ENCODE data around the gene KCNN2. TPM values are rescaled to one million over a fixed set of nuclear protein-coding genes. Genes with fewer than 3 reads are reported as not detected.

The KCNN2 gene
- total RNA-seq, 2 experiments from 2014 or later = not detected

- intact Hi-C loops (cut with DNase I, micrococcal nuclease) = no loop called here
- Histone ChIP-seq H3K4me3 (ENCODE audit: low read length) (no peak overlapping the region), H3K27me3 (ENCODE audit: control insufficient read depth in 1 of 2, insufficient read depth in 2 of 2, low read length in 2 of 2) (no peaks in the 10 kb centered on the region), H3K27ac (ENCODE audit: low read depth in 1 of 2, low read length in 2 of 2) (no peak overlapping the region), H3K4me1 (ENCODE audit: insufficient read depth, low read length) (no peaks in the 10 kb centered on the region), H3K36me3 (ENCODE audit: insufficient read depth, low read length) (no peaks in the 10 kb centered on the region), H3K9me3 (ENCODE audit: control insufficient read depth in 1 of 2, insufficient read depth in 1 of 2, low read length in 2 of 2) (peaks cover 0 to 4% of the 10 kb centered on the region in 2 experiments)
- Mint-ChIP-seq H3K27me3 (peaks cover 18% of the 10 kb centered on the region), H3K4me1 (ENCODE audit: low read depth) (no peaks in the 10 kb centered on the region), H3K9me3 (no peaks in the 10 kb centered on the region), H3K36me3 (ENCODE audit: low read depth) (no peaks in the 10 kb centered on the region), H3K27ac (no peak overlapping the region), H3K4me3 (no peak overlapping the region)
- ChIA-PET CTCF (no interaction called here), POLR2A (no interaction called here)
- no peak for ATAC-seq (ENCODE audit: poor library complexity)
- no peak for DNase-seq
- no peak for TF ChIP-seq CTCF (IDR thresholded peaks at IDR 0.05)
Measured at GRCh38 chr5:114435885-114436299, 74.0 kb downstream of the KCNN2 start.

- POLR2A ChIA-PET = no interaction called here
- Mint-ChIP-seq H3K36me3 (ENCODE audit: low read depth) (no peaks in the 10 kb centered on the region), H3K4me3 (no peak overlapping the region), H3K27me3 (peaks cover 18% of the 10 kb centered on the region), H3K4me1 (ENCODE audit: low read depth) (no peaks in the 10 kb centered on the region), H3K27ac (no peak overlapping the region), H3K9me3 (no peaks in the 10 kb centered on the region)
- H3K27ac ChIP-seq (ENCODE audit: low read depth in 1 of 2, low read length in 2 of 2) = no peak overlapping the region
- H3K27me3 ChIP-seq (ENCODE audit: control insufficient read depth in 1 of 2, insufficient read depth in 2 of 2, low read length in 2 of 2) = no peaks in the 10 kb centered on the region
- no peaks in the 10 kb centered on the region for H3K4me1 ChIP-seq (ENCODE audit: insufficient read depth, low read length)
- no peak overlapping the region for H3K4me3 ChIP-seq (ENCODE audit: low read length)
- peaks cover 0 to 1% of the 10 kb centered on the region in 2 experiments for H3K9me3 ChIP-seq (ENCODE audit: control insufficient read depth in 1 of 2, insufficient read depth in 1 of 2, low read length in 2 of 2)
- DNase-seq = no peak
- intact Hi-C loops (cut with DNase I, micrococcal nuclease) = no loop called here
- no peak for TF ChIP-seq CTCF (IDR thresholded peaks at IDR 0.05)
- no peaks in the 10 kb centered on the region for H3K36me3 ChIP-seq (ENCODE audit: insufficient read depth, low read length)
- CTCF ChIA-PET = no interaction called here
- no peak for ATAC-seq (ENCODE audit: poor library complexity)
Measured at GRCh38 chr5:114437936-114438335, 76.1 kb downstream of the KCNN2 start.

- ATAC-seq (ENCODE audit: poor library complexity) (no peak), DNase-seq (no peak)
- H3K4me3 ChIP-seq (ENCODE audit: low read length) = no peak overlapping the region
- Mint-ChIP-seq H3K27ac (no peak overlapping the region), H3K4me1 (ENCODE audit: low read depth) (no peaks in the 10 kb centered on the region), H3K9me3 (no peaks in the 10 kb centered on the region), H3K4me3 (no peak overlapping the region), H3K36me3 (ENCODE audit: low read depth) (no peaks in the 10 kb centered on the region), H3K27me3 (peaks cover 18% of the 10 kb centered on the region)
- H3K9me3 ChIP-seq (ENCODE audit: control insufficient read depth in 1 of 2, insufficient read depth in 1 of 2, low read length in 2 of 2) = no peaks in the 10 kb centered on the region
- H3K27ac ChIP-seq (ENCODE audit: low read depth in 1 of 2, low read length in 2 of 2) = no peak overlapping the region
- TF ChIP-seq CTCF (IDR thresholded peaks at IDR 0.05) = no peak
- no peaks in the 10 kb centered on the region for H3K27me3 ChIP-seq (ENCODE audit: control insufficient read depth in 1 of 2, insufficient read depth in 2 of 2, low read length in 2 of 2)
- CTCF ChIA-PET = no interaction called here
- POLR2A ChIA-PET = no interaction called here
- intact Hi-C loops (cut with DNase I, micrococcal nuclease) = no loop called here
- H3K36me3 ChIP-seq (ENCODE audit: insufficient read depth, low read length) = no peaks in the 10 kb centered on the region
- H3K4me1 ChIP-seq (ENCODE audit: insufficient read depth, low read length) = no peaks in the 10 kb centered on the region
Measured at GRCh38 chr5:114438471-114438870, 76.6 kb downstream of the KCNN2 start.

Data from CD4-positive, alpha-beta T cell (primary cell).